ENCODE measurements around the gene COQ8B. TPM values are rescaled to one million over a fixed set of nuclear protein-coding genes. Genes with fewer than 3 reads are reported as not detected.

COQ8B gene
- total RNA-seq, 1 donor from 2014 or later = 37.4 TPM

DNA sequence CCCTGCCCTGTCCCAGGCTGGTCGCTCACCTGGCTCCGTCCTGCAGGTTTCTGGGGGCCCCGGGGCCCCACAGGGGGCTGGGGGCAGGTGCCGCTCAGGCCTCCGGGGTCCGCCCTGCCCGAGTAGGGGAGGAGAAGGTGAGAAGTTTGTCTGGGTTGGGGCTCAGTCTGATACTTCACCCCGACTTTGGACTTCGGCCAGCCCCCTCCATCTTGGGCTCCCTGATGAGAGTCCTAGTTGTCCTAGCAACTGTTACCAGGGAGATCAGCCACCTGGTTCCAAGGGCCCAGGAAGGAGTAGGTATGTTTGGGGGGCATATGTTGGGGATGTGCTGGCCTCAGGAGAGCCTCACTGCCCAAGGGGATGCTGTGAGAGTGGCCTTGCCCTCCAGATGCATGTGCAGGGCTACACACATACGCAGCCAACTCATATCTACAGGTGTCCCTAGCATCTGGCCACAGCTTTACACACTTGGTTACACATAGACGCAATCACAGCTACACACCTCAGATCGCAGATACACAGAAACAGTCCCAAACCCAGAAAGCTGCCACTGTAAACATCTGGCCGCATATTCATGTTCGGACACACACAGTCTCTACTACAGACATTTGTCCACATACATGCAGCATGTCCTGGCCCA is 29.7 kb downstream of the COQ8B start:
- ATAC-seq (no peak), DNase-seq (ENCODE audit: missing footprints) (no peak)
- intact Hi-C loops (cut with DNase I) = no loop called here

DNA sequence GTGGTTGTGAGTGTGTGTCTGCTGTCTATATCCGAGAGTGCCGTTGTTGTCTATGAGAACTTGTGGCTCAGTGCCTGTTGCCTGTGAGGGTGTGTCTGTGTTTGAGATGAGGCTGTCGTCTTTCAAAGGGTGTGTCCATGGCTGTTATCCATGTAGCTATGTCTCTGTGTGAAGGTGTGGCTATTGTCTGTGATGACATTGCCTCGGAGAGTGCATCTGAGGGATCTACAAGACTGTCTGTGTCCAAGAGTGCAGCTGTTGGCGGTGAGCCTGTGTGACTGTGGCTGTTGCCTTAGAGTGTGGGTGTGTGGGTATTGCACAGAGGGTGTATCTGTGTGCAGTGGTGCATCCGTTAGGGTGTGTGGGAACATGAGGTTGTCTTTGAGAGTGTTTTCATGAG is 31.1 kb downstream of the COQ8B start:
- intact Hi-C loops (cut with DNase I) = no loop called here
- DNase-seq (ENCODE audit: missing footprints) (no peak), ATAC-seq (no peak)

DNA sequence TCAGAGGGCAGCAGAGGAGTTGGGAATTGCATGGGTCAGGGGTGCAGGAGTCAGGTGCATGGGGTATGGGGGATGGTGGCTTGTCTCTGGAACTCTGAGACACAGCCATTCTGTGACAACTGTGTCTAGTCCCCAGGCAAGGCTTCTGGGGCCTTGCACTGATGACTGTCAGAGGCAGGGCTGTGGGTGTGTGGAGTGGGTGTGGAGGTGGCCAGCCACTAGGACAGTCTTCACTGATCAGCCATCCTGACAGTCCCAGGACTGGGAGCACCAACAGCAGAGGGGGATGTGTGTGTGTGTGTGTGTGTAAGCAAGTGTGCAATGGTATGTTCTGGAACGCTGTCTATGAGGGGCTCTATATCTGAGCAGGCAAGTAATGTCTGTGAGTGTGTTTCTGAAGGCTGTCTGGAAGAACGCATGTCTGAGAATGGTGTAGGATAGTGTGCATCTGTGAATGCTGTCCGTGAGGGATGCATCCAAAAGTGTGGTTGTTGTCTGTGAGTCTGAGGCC is 31.6 kb downstream of the COQ8B start:
- intact Hi-C loops (cut with DNase I) = no loop called here
- no peak for ATAC-seq
- DNase-seq (ENCODE audit: missing footprints) = no peak

DNA sequence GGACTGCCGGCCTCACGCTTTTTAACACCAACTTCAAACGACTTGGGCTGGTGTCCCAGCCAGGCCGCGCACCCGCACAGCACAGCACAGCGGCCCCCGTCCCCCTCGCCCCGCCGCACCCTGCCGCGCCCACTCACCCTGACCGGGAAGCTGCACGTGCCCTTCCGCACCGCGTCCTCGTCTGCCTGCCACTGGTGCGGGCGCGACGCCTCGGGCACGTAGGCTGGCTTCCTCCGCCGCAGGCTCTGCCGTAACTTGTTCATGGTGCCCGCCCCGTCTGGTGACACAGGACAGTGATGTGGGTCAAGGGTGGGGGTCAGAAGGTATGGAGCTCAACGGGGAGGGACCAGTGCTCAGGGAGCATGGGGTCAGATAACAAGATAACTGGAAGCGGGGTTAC is 32.4 kb downstream of the COQ8B start:
- no peak for DNase-seq (ENCODE audit: missing footprints)
- ATAC-seq = no peak
- intact Hi-C loops (cut with DNase I) = no loop called here

DNA sequence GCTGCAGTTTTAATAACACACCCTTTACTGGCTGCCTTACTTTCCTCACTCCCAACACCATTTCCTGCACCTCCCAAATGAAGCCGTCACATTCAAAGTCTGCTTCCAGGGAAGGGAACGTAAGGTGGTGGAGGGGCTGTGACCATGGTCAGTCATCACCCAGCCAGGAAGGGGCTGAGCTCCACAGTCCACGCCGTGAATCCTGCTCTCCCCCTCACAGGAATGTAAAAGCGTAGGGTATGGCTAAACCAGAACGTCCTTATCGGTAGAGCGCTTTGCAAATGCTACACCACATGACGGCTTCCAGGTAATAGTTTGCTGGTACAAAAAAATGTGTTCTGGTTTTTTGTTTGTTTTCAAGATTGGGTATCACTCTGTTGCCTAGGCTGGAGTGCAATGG is 33.2 kb downstream of the COQ8B start:
- intact Hi-C loops (cut with DNase I) = no loop called here
- no peak for ATAC-seq
- no peak for DNase-seq (ENCODE audit: missing footprints)

DNA sequence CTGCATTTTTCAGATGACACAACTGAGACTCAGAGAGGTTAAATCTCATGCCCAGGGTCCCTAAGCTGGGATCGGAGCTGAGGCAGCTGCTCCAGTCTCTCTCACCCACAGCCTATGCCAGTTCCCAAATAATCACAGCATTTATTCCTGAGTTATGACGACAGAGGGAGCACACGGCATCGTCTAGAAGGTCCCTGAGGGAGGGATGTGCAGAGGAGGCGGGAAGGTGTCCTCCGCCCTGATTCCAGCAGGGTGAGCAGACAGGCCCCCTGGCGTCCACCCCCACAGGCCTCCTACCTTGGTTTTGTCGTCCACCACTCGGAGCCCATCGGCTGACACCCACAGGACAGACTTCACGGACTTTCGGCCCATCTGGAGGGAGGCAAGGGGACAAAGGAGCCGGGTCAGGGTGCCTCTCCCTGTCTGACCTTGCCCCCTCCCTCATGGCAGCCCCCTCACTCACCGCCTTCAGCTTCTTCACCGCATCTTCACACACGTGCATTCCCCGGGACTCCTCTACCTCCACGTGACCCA is 34.2 kb downstream of the COQ8B start:
- ATAC-seq (no peak), DNase-seq (ENCODE audit: missing footprints) (no peak)
- intact Hi-C loops (cut with DNase I) = no loop called here

DNA sequence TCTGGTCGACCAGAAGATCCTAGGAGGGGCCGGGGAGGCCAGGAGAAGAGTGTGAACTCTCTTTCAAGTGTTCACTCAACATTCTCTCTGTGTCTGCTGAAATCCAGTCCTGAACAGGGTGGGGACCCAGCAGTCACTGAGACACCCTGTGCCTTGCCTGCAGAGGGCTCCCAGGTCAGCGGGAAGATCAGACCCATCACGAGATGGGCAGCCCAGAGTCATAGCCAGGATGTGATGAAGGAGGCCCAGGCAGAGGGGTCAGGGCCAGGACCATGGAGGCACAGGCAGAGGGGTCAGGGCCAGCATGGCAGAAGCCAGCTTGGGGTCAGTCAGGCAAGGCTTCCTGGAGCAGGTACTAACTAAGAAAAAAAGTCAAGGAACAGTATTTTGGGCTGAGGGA is 35.6 kb downstream of the COQ8B start:
- no peak for DNase-seq (ENCODE audit: missing footprints)
- intact Hi-C loops (cut with DNase I) = no loop called here
- no peak for ATAC-seq

DNA sequence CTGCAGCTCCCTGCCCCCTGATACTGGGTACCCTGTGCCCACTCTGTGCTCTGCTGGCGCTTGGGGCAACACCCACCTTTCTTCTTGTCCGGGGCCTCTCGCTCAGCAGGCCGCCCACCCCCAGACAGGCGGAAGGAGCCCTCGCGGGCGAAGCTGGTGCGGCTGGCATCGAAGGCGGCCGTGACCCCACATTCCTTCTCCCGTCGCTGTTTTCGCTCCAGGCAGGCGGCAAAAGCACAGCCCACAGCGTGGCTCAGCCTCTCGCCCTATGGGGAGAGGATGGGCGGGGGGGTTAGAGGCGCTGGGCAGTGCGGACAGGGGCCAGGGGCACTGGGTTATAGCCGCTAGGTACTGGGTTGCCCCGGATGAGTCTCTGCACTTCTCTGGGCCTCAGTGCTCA is 39.5 kb downstream of the COQ8B start:
- no peak for ATAC-seq
- intact Hi-C loops (cut with DNase I) = no loop called here

DNA sequence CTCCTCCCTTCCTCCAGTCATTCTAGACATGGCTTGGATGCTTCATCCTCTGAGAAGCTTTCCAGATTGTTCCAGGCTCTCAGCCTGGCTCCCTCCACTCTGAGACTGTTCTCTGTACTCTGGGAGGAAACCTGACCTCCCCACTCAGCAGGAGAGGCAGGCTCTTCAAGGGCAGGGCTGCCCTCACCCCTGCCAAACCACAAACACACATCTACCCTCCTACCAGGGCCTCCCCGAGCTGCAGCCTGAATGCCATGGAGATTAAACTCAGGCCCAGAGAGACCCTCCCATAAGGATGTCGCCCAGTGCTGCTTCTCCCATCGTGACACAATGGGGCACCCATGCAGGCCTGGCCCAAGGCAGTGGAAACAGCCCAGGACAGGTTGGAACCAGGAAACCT is 42.4 kb downstream of the COQ8B start:
- intact Hi-C loops (cut with DNase I) = no loop called here
- DNase-seq (ENCODE audit: missing footprints) (no peak), ATAC-seq (no peak)

More for the DNA sequence above, 39.5 kb downstream of the COQ8B start:
- DNase-seq (ENCODE audit: missing footprints) = no peak

DNA sequence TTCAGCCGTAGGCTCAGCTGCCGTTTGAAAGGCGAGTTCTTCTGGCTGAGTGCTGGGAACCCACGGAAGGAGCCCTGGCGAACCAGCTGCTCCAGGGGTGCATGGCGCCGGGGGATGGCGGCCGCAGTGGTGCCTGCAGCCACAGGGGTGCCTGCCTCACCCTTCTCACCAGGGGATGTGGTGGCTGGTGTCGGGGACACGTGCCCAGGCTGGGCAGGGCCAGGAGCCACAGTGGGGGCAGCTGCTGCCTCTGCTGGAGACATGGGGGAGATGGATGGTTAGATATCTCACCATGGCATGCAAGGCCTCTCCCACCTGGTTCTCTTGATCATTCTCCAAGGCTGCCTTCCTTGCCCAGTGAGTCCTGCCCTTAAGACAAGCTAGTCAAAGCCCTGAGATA is 43.3 kb downstream of the COQ8B start:
- ATAC-seq = no peak
- no peak for DNase-seq (ENCODE audit: missing footprints)
- intact Hi-C loops (cut with DNase I) = no loop called here

DNA sequence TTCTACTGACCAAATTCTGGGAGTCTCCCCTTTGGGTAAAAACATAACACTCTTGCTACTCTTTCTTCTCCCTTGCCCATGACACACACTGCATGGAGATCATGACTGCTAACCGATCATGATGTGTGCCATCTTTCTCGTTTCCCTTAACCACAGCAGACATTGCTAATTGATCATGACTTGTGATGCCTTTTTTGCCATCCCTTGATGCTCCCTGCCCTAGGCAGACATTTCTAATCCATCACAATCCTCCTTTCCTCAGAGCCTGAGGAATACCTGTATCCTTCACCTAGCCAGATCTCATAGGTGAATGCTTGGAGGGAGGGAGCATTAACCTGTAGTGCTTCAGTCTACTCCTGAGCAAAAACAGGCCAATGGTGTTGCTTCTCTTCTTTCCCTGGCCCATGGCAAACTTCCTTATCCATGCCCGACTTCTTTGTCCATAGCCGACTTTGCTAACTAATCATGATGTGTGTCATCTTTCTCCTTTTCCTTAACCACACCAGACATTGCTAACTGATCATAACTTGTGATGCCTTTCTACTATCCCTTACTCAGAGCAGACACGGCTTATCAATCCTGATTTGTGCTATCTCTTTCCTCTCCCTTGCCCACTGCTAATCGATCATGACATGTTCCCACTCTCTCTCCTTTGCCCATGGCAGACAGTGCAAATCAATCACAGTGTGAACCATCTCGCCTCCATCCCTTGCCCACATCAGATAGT is 44.0 kb downstream of the COQ8B start:
- ATAC-seq (no peak), DNase-seq (ENCODE audit: missing footprints) (no peak)
- intact Hi-C loops (cut with DNase I) = no loop called here

DNA sequence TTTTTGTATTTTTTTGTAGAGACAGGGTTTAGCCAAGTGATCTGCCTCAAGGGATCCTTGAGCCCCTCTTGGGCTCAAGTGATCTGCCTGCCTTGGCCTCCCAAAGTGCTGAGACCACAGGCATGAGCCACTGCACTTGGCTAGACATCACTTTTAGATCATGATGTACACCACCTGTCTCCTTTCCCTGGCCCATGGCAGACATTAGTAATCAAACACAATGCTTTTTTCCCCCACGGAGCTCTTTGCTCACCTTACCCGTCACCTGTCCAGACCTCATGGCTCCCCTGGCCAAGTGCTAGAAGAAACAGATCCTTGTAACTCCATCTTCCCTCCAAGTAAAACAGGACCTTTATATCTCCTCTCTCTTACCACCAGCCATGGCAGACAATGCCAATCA is 44.6 kb downstream of the COQ8B start:
- intact Hi-C loops (cut with DNase I) = no loop called here
- ATAC-seq = no peak
- no peak for DNase-seq (ENCODE audit: missing footprints)

DNA sequence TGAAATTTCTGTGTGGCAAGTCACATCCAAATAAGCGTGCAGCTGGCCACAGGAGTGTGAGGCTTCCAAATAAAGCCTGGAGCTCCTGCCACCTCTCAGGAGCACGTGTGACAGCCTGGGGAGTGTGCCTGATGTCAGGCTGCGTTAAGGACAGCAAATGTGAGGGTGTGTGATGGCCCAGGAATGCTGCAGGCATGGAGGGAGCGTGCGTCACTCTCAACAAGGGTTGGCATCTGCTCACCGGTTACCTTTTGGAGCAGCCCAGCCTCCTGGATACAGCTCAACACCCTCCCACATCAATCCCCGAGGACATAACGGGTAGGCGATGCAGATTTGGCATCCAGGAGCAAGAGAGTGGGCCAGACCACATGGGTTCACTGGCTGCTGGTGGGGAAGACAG is 45.3 kb downstream of the COQ8B start:
- DNase-seq (ENCODE audit: missing footprints) (no peak), ATAC-seq (peak; percentile 77)
- intact Hi-C loops (cut with DNase I) = no loop called here

DNA sequence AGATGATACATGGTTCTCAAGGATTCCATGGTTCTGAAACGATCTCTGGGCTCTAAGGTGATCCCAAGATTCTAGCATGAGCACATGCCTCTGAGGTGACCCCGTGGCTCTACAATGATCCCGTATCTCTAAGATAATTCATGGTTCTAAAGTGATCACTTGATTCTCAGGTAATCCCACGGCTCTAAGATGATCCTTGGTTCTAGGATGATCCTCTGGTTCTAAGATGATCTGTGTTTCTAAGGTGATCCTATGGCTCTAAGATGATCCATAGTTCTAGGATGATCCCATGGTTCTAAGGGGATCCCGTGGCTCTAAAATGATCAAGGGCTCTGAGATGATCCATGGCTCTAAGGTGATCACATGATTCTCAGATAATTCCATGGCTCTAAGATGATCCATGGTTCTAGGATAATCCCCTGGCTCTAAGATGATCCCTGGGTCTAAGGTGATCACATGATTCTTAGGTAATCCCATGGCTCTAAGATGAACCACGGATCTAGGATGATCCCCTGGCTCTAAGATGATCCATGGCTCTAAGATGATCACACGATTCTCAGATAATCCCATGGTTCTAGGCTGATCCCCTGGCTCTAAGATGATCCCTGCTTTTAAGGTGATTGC is 47.6 kb downstream of the COQ8B start:
- DNase-seq (ENCODE audit: missing footprints) = no peak
- ATAC-seq = no peak
- intact Hi-C loops (cut with DNase I) = no loop called here

DNA sequence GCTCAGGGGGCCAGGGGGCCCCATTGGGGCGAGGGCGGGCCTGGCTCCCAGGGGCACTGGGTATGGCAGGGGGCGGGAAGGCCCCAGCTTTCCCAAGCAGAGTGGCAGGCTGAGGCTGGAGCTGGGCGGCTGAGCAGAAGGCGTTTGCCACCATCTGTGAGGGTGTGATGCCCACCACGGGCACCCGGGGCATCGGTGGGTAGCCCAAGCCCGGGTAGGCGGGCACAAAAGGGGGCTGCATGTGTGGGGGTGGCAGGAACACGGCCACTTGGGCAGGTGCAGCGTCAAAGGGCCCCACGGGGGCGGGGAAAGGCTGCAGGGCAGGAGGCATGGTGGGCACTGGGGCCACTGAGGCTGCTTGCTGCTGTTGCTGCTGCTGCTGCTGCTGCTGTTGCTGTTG is 49.1 kb downstream of the COQ8B start:
- DNase-seq (ENCODE audit: missing footprints) (no peak), ATAC-seq (no peak)
- intact Hi-C loops (cut with DNase I) = no loop called here

DNA sequence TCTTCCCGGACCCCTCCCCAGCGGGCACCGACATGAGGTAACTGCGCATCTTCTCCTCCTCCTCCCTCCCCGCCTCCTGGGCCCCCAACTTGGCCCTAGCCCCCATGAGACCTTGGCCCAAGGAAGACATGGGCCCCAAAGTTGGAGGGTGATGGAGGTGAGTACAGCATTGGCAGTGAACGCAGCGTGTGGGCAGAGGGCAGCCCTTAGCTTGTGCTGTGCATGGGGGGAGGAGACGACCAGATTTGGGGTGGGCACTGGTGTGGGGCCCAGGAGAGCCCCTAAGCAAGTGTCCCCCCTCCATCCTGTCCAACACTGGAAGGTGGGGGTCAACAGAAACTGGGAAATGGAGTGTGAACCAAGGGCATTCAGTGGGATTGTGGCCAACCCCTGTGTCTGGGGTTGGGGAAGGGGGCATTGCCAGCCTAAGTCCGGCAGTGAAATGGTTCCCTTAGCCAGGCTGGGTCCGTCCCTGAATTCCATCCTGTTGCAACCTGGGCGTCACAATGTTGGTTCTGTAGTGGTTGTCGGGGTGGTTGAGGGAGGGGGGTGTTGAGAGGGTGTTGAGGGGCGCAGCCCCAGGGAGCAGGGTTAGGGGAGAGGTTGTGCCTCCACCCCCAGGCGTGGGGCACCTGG is 49.8 kb downstream of the COQ8B start:
- DNase-seq (ENCODE audit: missing footprints) (no peak), ATAC-seq (no peak)
- intact Hi-C loops (cut with DNase I) = no loop called here

DNA sequence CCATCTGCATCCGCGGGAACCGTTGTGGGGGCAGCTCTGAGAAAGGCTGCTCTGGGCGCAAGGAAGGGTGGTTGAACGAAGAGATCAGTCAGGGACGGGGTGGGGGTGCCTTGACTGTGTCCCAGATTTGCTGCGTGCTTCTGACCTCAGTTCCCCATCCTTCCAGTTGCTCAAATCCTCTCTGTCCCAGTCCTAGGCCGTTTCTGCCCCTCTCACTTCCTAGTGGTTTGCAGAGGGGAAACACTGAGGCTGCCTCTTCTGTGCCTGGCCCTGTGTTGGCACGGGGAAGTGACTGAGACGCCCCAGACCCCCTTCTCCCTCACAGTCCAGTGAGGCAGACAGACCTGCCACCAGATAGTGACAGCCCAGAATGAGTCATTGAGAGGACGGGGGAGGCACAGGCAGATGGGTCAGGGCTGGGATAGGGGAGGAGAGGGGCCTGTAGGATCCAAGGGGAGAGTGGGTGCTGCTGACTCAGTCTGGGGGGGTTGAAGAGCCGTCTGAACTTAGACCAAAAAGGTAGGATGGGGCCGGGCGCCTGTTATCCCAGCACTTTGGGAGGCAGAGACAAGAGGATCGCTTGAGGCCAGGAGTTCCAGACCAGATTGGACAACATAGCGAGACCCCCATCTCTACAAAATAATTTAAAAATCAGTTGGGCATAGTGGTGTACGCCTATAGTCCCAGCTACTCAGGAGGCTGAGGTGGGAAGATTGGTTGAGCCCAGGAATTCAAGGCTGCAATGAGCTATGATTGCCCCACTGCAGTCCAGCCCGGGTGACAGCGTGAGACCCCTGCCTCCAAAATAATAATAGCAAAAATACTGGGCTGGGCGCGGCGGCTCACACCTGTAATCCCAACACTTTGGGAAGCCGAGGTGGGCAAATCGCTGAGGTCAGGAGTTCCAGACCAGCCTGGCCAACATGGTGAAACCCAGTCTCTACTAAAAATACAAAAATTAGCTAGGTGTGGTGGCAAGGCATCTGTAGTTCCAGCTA is 52.7 kb downstream of the COQ8B start:
- intact Hi-C loops (cut with DNase I) = loop anchor here (1.0 to 5.0 kb wide), 4 partner anchors 27 to 480 kb away; partner anchors contain the start of gene NUMBL
- DNase-seq (ENCODE audit: missing footprints) = no peak
- ATAC-seq = peak; percentile 12
